ENCODE results near the gene RACGAP1.

GRCh38 chr12:49976557-49976956 lies 48.7 kb downstream of the RACGAP1 start:
- TF ChIP-seq POLR2A (IDR thresholded peaks at IDR 0.05; ENCODE audit: low read length) (no peak), GATA1 (IDR thresholded peaks at IDR 0.05; ENCODE audit: low read depth, low read length) (no peak)
